GM12878 (cell line): ENCODE data around the gene LARGE1. TPM values are rescaled to one million over a fixed set of nuclear protein-coding genes. Genes with fewer than 3 reads are reported as not detected.

Source experiments
- ATAC-seq: fragments of 200-7000 bp; cut with Tn5 transposase; 3 replicates; pipeline ENCODE4 v1.9.1; 2020; ENCODE audit warnings: mild to moderate bottlenecking, moderate library complexity
- BruUV-seq: library from RNA; stranded (reverse); fragments of 400-500 nt; replicated peaks from 2 replicates; lab custom pipeline; 2021; lab: Mats Ljungman, UMichigan
- CTCF ChIA-PET: fragments of 300-600 bp; sonication (Branson Sonifier 250); formaldehyde crosslinking; extraction: SDS; loops from one replicate; lab custom pipeline; 2021; ENCODE audit warnings: inconsistent platforms; lab: Yijun Ruan, JAX
- POLR2A ChIA-PET: fragments of 350-600 bp; formaldehyde crosslinking; extraction: SDS; loops from one replicate; lab custom pipeline; 2021; ENCODE audit warnings: inconsistent platforms; lab: Charles Lee
- RAD21 ChIA-PET: fragments of 300-600 bp; sonication (Branson Sonifier 250); formaldehyde crosslinking; loops from one replicate; lab custom pipeline; 2023; ENCODE audit warnings: antibody characterized with exemption; ENCODE audit not compliant: unreplicated experiment; lab: Charles Lee
- SMC1A ChIA-PET: fragments of 300-600 bp; sonication (Branson Sonifier 250); formaldehyde crosslinking; loops from one replicate; lab custom pipeline; 2023; ENCODE audit not compliant: unreplicated experiment, uncharacterized antibody; lab: Charles Lee
- DNase-seq: peaks from one replicate; pipeline ENCODE4 v3.0.0-alpha.2; 2011; ENCODE audit warnings: low read depth, low spot score
- FAIRE-seq: peaks from 3 replicates; lab custom pipeline; 2011; peaks lifted over from hg19 to GRCh38; lab: Jason Lieb, UNC
- H2AFZ ChIP-seq: 2 replicates; pipeline ENCODE4 v1.6.0; 2011; ENCODE audit warnings: low read depth, low read length, control low read depth; ENCODE audit not compliant: control insufficient read depth
- H3K27ac ChIP-seq: 2 replicates; pipeline ENCODE4 v1.5.1; 2011; ENCODE audit warnings: control low read depth; ENCODE audit not compliant: control insufficient read depth, insufficient read depth
- H3K27me3 ChIP-seq, 2 experiments: replicated peaks in 1 of 2; 2 replicates each; pipeline versions ENCODE4 v1.6.0 to v1.6.1; 2011; ENCODE audit warnings: low read length in 1 of 2; ENCODE audit not compliant: control insufficient read depth in 2 of 2, insufficient read depth in 2 of 2
- H3K36me3 ChIP-seq, 2 experiments: 2 replicates each; pipeline ENCODE4 v1.5.1; 2011; ENCODE audit warnings: low read length in 1 of 2; ENCODE audit not compliant: control insufficient read depth in 2 of 2, insufficient read depth in 2 of 2
- H3K4me1 ChIP-seq: 2 replicates; pipeline ENCODE4 v1.6.1; 2011; ENCODE audit warnings: mild to moderate bottlenecking, low read length, moderate library complexity, mixed read lengths; ENCODE audit not compliant: control insufficient read depth, insufficient read depth
- H3K4me2 ChIP-seq: 2 replicates; pipeline ENCODE4 v1.6.0; 2011; ENCODE audit warnings: control low read depth; ENCODE audit not compliant: control insufficient read depth, insufficient read depth
- H3K4me3 ChIP-seq: fragments of 200-600 bp; sonication (generic); 2 replicates; pipeline ENCODE4 v1.5.1; 2016
- H3K79me2 ChIP-seq: 2 replicates; pipeline ENCODE4 v1.6.0; 2011; ENCODE audit warnings: low read length; ENCODE audit not compliant: control insufficient read depth, insufficient read depth
- H3K9ac ChIP-seq: 2 replicates; pipeline ENCODE4 v1.8.0; 2011; ENCODE audit warnings: low read length, control low read depth, mixed read lengths; ENCODE audit not compliant: control insufficient read depth, insufficient read depth
- H3K9me3 ChIP-seq: replicated peaks from 3 replicates; pipeline ENCODE4 v1.5.1; 2011; ENCODE audit warnings: mild to moderate bottlenecking, low read length; ENCODE audit not compliant: control insufficient read depth, insufficient read depth
- H4K20me1 ChIP-seq: 2 replicates; pipeline ENCODE4 v1.6.0; 2011; ENCODE audit not compliant: control insufficient read depth, insufficient read depth
- BHLHE40 ChIP-seq, 2 experiments: fragments of 450-650 bp in 1 of 2; IDR thresholded peaks; 2 replicates each; pipeline ENCODE4 v1.6.1; 2011 to 2017; ENCODE audit warnings: low read depth in 2 of 2, borderline replicate concordance in 1 of 2, improper control_type of control experiment in 1 of 2, low read length in 1 of 2, mild to moderate bottlenecking in 1 of 2
- BMI1 ChIP-seq: fragments of 450-650 bp; IDR thresholded peaks from 2 replicates; pipeline ENCODE4 v1.6.1; 2016; ENCODE audit warnings: mild to moderate bottlenecking, moderate library complexity, borderline replicate concordance
- CBX5 ChIP-seq: sonication (generic); IDR thresholded peaks from 2 replicates; pipeline ENCODE4 v1.6.1; 2016; ENCODE audit warnings: low read depth, moderate library complexity, mild to moderate bottlenecking, inconsistent platforms
- CEBPZ ChIP-seq: fragments of 150-350 bp; IDR thresholded peaks from 2 replicates; pipeline ENCODE4 v1.6.1; 2016; ENCODE audit warnings: low read depth, low read length
- E2F4 ChIP-seq: IDR thresholded peaks from 2 replicates; pipeline ENCODE4 v1.6.1; 2012; ENCODE audit warnings: low read depth, low read length, improper control_type of control experiment
- FOS ChIP-seq: IDR thresholded peaks from 3 replicates; pipeline ENCODE4 v1.6.1; 2011; ENCODE audit warnings: borderline replicate concordance; ENCODE audit not compliant: insufficient read length; ENCODE audit errors: extremely low read depth
- HCFC1 ChIP-seq: fragments of 150-350 bp; IDR thresholded peaks from 2 replicates; pipeline ENCODE4 v1.6.1; 2014; ENCODE audit warnings: low read length
- KLF5 ChIP-seq: fragments of 450-650 bp; IDR thresholded peaks from 2 replicates; pipeline ENCODE4 v1.6.1; 2014; ENCODE audit warnings: mild to moderate bottlenecking; ENCODE audit not compliant: partially characterized antibody
- MLLT1 ChIP-seq: fragments of 450-650 bp; IDR thresholded peaks from 2 replicates; pipeline ENCODE4 v1.6.1; 2016; ENCODE audit warnings: mild to moderate bottlenecking
- POLR2A ChIP-seq: IDR thresholded peaks from 2 replicates; pipeline ENCODE4 v1.6.1; 2011; ENCODE audit warnings: low read depth, mild to moderate bottlenecking, low read length
- RFX5 ChIP-seq: IDR thresholded peaks from 2 replicates; pipeline ENCODE4 v1.6.1; 2011; ENCODE audit warnings: low read depth, low read length, improper control_type of control experiment
- SPI1 ChIP-seq: IDR thresholded peaks from 2 replicates; pipeline ENCODE4 v1.6.1; 2011; ENCODE audit warnings: low read depth, mild to moderate bottlenecking, low read length, moderate library complexity, borderline replicate concordance; ENCODE audit not compliant: insufficient read depth
- SRF ChIP-seq, 2 experiments: IDR thresholded peaks; 2 replicates each; pipeline ENCODE4 v1.6.1; 2011; ENCODE audit warnings: low read depth in 2 of 2, low read length in 2 of 2, mild to moderate bottlenecking in 1 of 2, moderate library complexity in 1 of 2
- STAT3 ChIP-seq: IDR thresholded peaks from 2 replicates; pipeline ENCODE4 v1.6.1; 2011; ENCODE audit warnings: low read depth, low read length, improper control_type of control experiment
- WGBS: methylation state at CpG from one replicate; pipeline ENCODE4 v1.1.6; 2016; ENCODE audit warnings: low lambda C conversion rate; ENCODE audit not compliant: insufficient replicate concordance, insufficient coverage; ENCODE audit errors: missing lambda C conversion rate; 5-methylcytosine and 5-hydroxymethylcytosine counted together
- in situ Hi-C: fragments of 300-500 bp; cut with MboI; formaldehyde crosslinking; loops from 9 replicates; pipeline ENCODE4 v1.14.3; 2018; ENCODE audit warnings: mixed read lengths
- intact Hi-C: fragments of 100-400 bp; cut with micrococcal nuclease; formaldehyde crosslinking; loops from one replicate; pipeline ENCODE4 v1.14.2; 2022; ENCODE audit not compliant: unreplicated experiment
- polyA plus RNA-seq, 11 experiments: library from polyadenylated mRNA; depleted of rRNA in 4 of 11; unstranded in 6 of 11; stranded (reverse) in 5 of 11; fragments of >200 nt; fragmentation: Nextera tagmentation in 4 of 11; fragmentation: Illumina TruSeq in 1 of 11; extraction: Ambion mirVana in 4 of 11; extraction: Trizol in 1 of 11; gene quantifications; 1 replicate in 1 of 11; 2 replicates in 10 of 11; pipeline versions ENCODE4 v1.2.1 to v1.2.3, GENCODE V29; 2011 to 2016; ENCODE audit warnings: inconsistent platforms in 2 of 11, missing spikeins in 2 of 11, low read depth in 1 of 11
- total RNA-seq, 4 experiments: library from RNA; depleted of rRNA in 3 of 4; stranded (reverse); fragments of >200 nt in 3 of 4; fragmentation: Illumina TruSeq in 1 of 4; extraction: Trizol in 1 of 4; gene quantifications; 2 replicates each; pipeline versions ENCODE4 v1.2.1 to v1.2.3, GENCODE V29; 2013 to 2021

LARGE1 gene
- total and polyA plus RNA-seq, 10 of the 15 experiments (the other 5 are each of a cell fraction or from before 2014, with no cell fraction given), result 3.2 to 41.4 (median 17.3) TPM

GRCh38 chr22:33896575-33897447 lies 23.5 kb downstream of the LARGE1 start:
- FAIRE-seq (peak; percentile 31), ATAC-seq (peak; percentile 75), DNase-seq (no peak)
- Histone ChIP-seq H3K36me3 (no peaks in the 10 kb centered on the region), H3K27ac (peak overlapping the region; percentile 95), H3K79me2 (peaks cover 54% of the 10 kb centered on the region), H4K20me1 (no peaks in the 10 kb centered on the region), H3K4me2 (peak overlapping the region; percentile 92), H3K4me3 (peak overlapping the region; percentile 51), H3K9ac (peak overlapping the region; percentile 73), H3K9me3 (peaks cover 2% of the 10 kb centered on the region; the same call in 2 of the 3 replicates), H3K4me1 (peaks cover 38% of the 10 kb centered on the region), H3K27me3 (no peaks in the 10 kb centered on the region), H2AFZ (peak overlapping the region; percentile 54)
- ChIA-PET POLR2A (interaction anchor here (0.6 to 1.4 kb wide), 2 partner anchors 17 to 24 kb away, joined by 3 to 4 read pairs; no protein-coding TSS in a partner anchor), RAD21 (interaction anchor here (0.7 to 2.6 kb wide), 8 partner anchors 19 to 597 kb away, joined by 3 to 12 read pairs (median 3); no protein-coding TSS in a partner anchor), SMC1A (interaction anchor here (0.7 to 2.1 kb wide), 8 partner anchors 11 to 45 kb away, joined by 3 to 10 read pairs (median 4); no protein-coding TSS in a partner anchor), CTCF (interaction anchor here (0.8 to 1.4 kb wide), 3 partner anchors 20 to 103 kb away, joined by 3 to 9 read pairs (median 3); no protein-coding TSS in a partner anchor)
- in situ Hi-C loops, result no loop called here
- WGBS, result under 1% methylated on average over 12 of the region's 12 CpGs
- BruUV-seq, result no TSS peak
- intact Hi-C loops, result no loop called here
- TF ChIP-seq E2F4 (no peak), CEBPZ (no peak), RFX5 (no peak), SPI1 (0 out of 2 replicates have a peak, but pooled peaks have one; percentile 9), BMI1 (no peak), MLLT1 (no peak), STAT3 (no peak), FOS (no peak), KLF5 (no peak), SRF (IDR thresholded peaks at IDR 0.05; ENCODE audit: low read depth in 2 of 2, low read length in 2 of 2) (no peak), HCFC1 (no peak), BHLHE40 (IDR thresholded peaks at IDR 0.05; ENCODE audit: borderline replicate concordance in 1 of 2, low read depth in 2 of 2, low read length in 1 of 2) (no peak), CBX5 (no peak), POLR2A (peak; percentile 56)
